ENCODE data around the gene DNAJC15.
"Not testable (repeated sequence)": the region's sequence is repeated elsewhere in the genome, so short reads cannot be mapped to it uniquely, and the experiment has no call there.

Gene DNAJC15

GRCh38 chr13:43045302-43045773 is 22.0 kb downstream of the DNAJC15 start:
- DNase-seq (ENCODE audit: low spot score), result not testable (repeated sequence)

GRCh38 chr13:43046259-43046658 is 22.9 kb downstream of the DNAJC15 start:
- DNase-seq (ENCODE audit: low spot score), result no peak

GRCh38 chr13:43054803-43055802 is 31.7 kb downstream of the DNAJC15 start:
- peak; percentile 4 for DNase-seq (ENCODE audit: low spot score)

- DNase-seq (ENCODE audit: low spot score), result no peak
Measured at GRCh38 chr13:43057653-43058317, 34.4 kb downstream of the DNAJC15 start.

- peak; percentile 39 for DNase-seq (ENCODE audit: low spot score)
Measured at GRCh38 chr13:43058318-43058674, 34.9 kb downstream of the DNAJC15 start.

- DNase-seq (ENCODE audit: low spot score), result no peak
Measured at GRCh38 chr13:43058831-43059230, 35.4 kb downstream of the DNAJC15 start.

GRCh38 chr13:43059779-43060178 is 36.4 kb downstream of the DNAJC15 start:
- DNase-seq (ENCODE audit: low spot score), result not testable (repeated sequence)

GRCh38 chr13:43060806-43061205 is 37.4 kb downstream of the DNAJC15 start:
- not testable (repeated sequence) for DNase-seq (ENCODE audit: low spot score)

- DNase-seq (ENCODE audit: low spot score), result no peak
Measured at GRCh38 chr13:43061496-43062280, 38.3 kb downstream of the DNAJC15 start.

GRCh38 chr13:43071824-43072223 is 48.4 kb downstream of the DNAJC15 start:
- no peak for DNase-seq (ENCODE audit: low spot score)

- no peak for DNase-seq (ENCODE audit: low spot score)
Measured at GRCh38 chr13:43072394-43072793, 49.0 kb downstream of the DNAJC15 start.

GRCh38 chr13:43074824-43075510 is 51.6 kb downstream of the DNAJC15 start:
- no peak for DNase-seq (ENCODE audit: low spot score)

- not testable (repeated sequence) for DNase-seq (ENCODE audit: low spot score)
Measured at GRCh38 chr13:43075511-43075902, 52.1 kb downstream of the DNAJC15 start.

GRCh38 chr13:43077046-43077445 is 53.7 kb downstream of the DNAJC15 start:
- DNase-seq (ENCODE audit: low spot score), result no peak

GRCh38 chr13:43077461-43077860 is 54.1 kb downstream of the DNAJC15 start:
- DNase-seq (ENCODE audit: low spot score), result no peak

- no peak for DNase-seq (ENCODE audit: low spot score)
Measured at GRCh38 chr13:43077906-43078305, 54.5 kb downstream of the DNAJC15 start.

- DNase-seq (ENCODE audit: low spot score), result no peak
Measured at GRCh38 chr13:43078399-43078798, 55.0 kb downstream of the DNAJC15 start.

GRCh38 chr13:43079392-43079931 is 56.1 kb downstream of the DNAJC15 start:
- no peak for DNase-seq (ENCODE audit: low spot score)

- DNase-seq (ENCODE audit: low spot score), result no peak
Measured at GRCh38 chr13:43080199-43080598, 56.8 kb downstream of the DNAJC15 start.

GRCh38 chr13:43081866-43082265 is 58.5 kb downstream of the DNAJC15 start:
- DNase-seq (ENCODE audit: low spot score), result no peak

- no peak for DNase-seq (ENCODE audit: low spot score)
Measured at GRCh38 chr13:43083750-43084149, 60.4 kb downstream of the DNAJC15 start.
